GM10266 (cell line): ENCODE data around the gene KLF2.
A peak's percentile ranks its signal among the peaks of the same experiment; 100 is the strongest.

Experiments
- DNase-seq: peaks from one replicate; pipeline ENCODE4 v3.0.0; 2012; ENCODE audit errors: extremely low spot score
- CTCF ChIP-seq: IDR thresholded peaks from 2 replicates; pipeline ENCODE4 v1.5.1; 2012; ENCODE audit warnings: mild to moderate bottlenecking, low read depth; ENCODE audit not compliant: control insufficient read depth, insufficient read depth; ENCODE audit errors: missing control alignments

The KLF2 gene

GRCh38 chr19:16326401-16327168, 2.0 kb downstream of the KLF2 start:
- no peak for DNase-seq
- TF ChIP-seq CTCF = no peak

DNA sequence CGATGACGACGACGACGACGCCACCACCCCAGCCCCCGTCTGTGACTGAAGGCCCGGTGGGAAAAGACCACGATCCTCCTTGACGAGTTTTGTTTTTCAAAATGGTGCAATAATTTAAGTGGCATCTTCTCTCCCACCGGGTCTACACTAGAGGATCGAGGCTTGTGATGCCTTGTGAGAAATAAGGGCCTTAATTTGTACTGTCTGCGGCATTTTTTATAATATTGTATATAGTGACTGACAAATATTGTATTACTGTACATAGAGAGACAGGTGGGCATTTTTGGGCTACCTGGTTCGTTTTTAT, 2.5 kb downstream of the KLF2 start:
- no peak for DNase-seq
- TF ChIP-seq CTCF = no peak

DNA sequence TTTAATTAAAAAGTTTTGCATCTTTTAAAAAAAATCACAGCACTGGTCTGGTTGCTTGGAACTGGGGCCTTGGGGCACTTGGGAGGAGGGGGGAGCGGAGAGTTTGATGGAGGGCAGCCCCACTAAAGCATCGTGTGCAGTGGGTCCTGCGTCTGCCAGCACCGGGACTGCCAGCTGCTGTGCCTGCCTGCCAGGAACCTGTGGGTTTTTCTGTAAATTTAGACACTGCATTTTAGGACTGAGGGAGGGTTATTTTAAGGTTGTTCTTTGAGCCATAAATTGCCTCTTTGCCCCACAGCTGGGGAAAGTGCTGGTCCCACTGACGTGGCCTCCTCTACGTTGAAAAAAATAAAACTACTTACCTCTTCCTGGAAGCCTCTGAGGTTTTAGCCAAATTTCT, 2.9 kb downstream of the KLF2 start:
- DNase-seq = no peak
- no peak for TF ChIP-seq CTCF

DNA sequence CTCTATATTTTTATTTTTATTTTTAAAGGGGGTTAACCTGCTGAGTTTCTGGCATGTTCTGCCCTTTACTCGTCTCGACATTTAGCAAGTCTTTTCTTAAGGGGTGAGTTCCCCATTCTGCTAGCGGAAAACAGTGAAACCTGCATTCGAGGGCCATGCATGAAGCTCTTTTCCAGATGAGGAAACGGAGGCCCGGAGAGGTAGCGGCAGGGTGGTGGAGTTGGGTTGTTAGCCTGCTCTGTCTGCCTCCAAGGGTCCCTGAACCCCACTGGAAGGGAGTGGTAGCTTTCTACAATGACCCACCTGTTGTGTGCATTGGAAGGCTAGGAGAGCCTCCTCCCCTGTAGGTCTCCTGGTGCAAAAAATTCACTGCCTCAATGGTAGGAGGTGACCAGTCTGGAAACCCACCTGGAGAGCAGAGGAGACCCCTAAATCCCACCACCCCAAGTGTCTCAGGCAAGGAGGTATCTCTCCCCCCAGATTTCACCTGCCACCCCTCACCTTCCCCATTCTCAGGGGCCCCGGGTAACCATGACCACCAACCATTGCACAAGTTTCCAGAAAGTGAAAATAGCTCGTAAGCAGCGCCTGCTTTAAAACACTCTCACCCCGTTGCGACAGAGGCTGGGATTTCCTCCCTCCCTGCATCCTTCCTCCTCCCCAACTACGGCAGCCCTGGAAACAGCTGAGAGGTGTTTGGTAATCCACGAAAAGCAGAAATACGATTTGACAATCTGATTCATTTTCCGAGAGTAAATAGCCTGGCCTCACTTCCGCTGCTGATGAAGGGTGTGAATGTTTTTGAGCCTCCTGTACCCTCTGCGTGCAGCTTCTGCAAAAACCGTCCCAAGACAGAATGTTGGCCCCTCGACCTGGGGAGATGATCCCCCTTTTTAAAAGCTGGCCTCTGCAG, 3.5 kb downstream of the KLF2 start:
- peak; percentile 62 for DNase-seq
- TF ChIP-seq CTCF = no peak

- DNase-seq = no peak
- no peak for TF ChIP-seq CTCF
Observed at GRCh38 chr19:16328824-16329482, 4.3 kb downstream of the KLF2 start.

GRCh38 chr19:16330368-16330801, 5.8 kb downstream of the KLF2 start:
- peak; percentile 74 for DNase-seq
- TF ChIP-seq CTCF = no peak
